CD4-positive, alpha-beta memory T cell (primary cell): ENCODE results near the gene MROH8. TPM values are rescaled to one million over a fixed set of nuclear protein-coding genes. Genes with fewer than 3 reads are reported as not detected.

Experiments used
- CTCF ChIA-PET: fragments of 350-600 bp; sonication (Branson Sonifier 250); formaldehyde crosslinking; loops from one replicate; lab custom pipeline; 2021; ENCODE audit warnings: inconsistent platforms; ENCODE audit not compliant: partially characterized antibody; lab: Charles Lee
- POLR2A ChIA-PET: fragments of 350-600 bp; sonication (Branson Sonifier 250); formaldehyde crosslinking; loops from one replicate; lab custom pipeline; 2021; ENCODE audit not compliant: partially characterized antibody; lab: Charles Lee
- DNase-seq, 5 donors: peaks; one replicate each; pipeline versions ENCODE4 v3.0.0 to v3.0.0-alpha.2; 2020 to 2022; ENCODE audit warnings: mixed read lengths in 1 of 5
- H3K27ac ChIP-seq: one replicate; pipeline ENCODE4 v1.7.0; 2013; ENCODE audit warnings: low read depth, low read length
- H3K27me3 ChIP-seq: 2 replicates; pipeline ENCODE4 v1.7.0; 2013; ENCODE audit warnings: mild to moderate bottlenecking, low read length, moderate library complexity; ENCODE audit not compliant: insufficient read depth
- H3K36me3 ChIP-seq: 2 replicates; pipeline ENCODE4 v1.7.0; 2013; ENCODE audit warnings: mild to moderate bottlenecking, low read length, moderate library complexity; ENCODE audit not compliant: insufficient read depth
- H3K4me1 ChIP-seq: 2 replicates; pipeline ENCODE4 v1.7.0; 2013; ENCODE audit warnings: mild to moderate bottlenecking, low read length, moderate library complexity; ENCODE audit not compliant: insufficient read depth
- H3K4me3 ChIP-seq, 2 donors: one replicate each; pipeline ENCODE4 v1.7.0; 2013; ENCODE audit warnings: low read length in 2 of 2, mild to moderate bottlenecking in 1 of 2
- H3K9me3 ChIP-seq, 2 donors: one replicate each; pipeline ENCODE4 v1.7.0; 2013; ENCODE audit warnings: low read length in 2 of 2, control low read depth in 1 of 2; ENCODE audit not compliant: control insufficient read depth in 1 of 2
- H3K27ac Mint-ChIP-seq, 7 donors: one replicate each; pipeline ENCODE4 v1.8.0; 2020 to 2021; ENCODE audit warnings: mixed read lengths in 7 of 7, mild to moderate bottlenecking in 6 of 7, inconsistent platforms in 3 of 7, moderate library complexity in 3 of 7
- H3K27me3 Mint-ChIP-seq, 2 donors: one replicate each; pipeline ENCODE4 v1.8.0; 2020 to 2021; ENCODE audit warnings: mixed read lengths in 2 of 2
- H3K36me3 Mint-ChIP-seq, 2 donors: one replicate each; pipeline ENCODE4 v1.8.0; 2020 to 2021; ENCODE audit warnings: mixed read lengths in 2 of 2, inconsistent platforms in 1 of 2, mild to moderate bottlenecking in 1 of 2
- H3K4me1 Mint-ChIP-seq, 4 donors: one replicate each; pipeline ENCODE4 v1.8.0; 2020 to 2021; ENCODE audit warnings: mixed read lengths in 4 of 4, mild to moderate bottlenecking in 1 of 4
- H3K4me3 Mint-ChIP-seq, 8 donors: one replicate each; pipeline ENCODE4 v1.8.0; 2020 to 2021; ENCODE audit warnings: mixed read lengths in 8 of 8, mild to moderate bottlenecking in 7 of 8, moderate library complexity in 6 of 8, inconsistent platforms in 3 of 8
- H3K9me3 Mint-ChIP-seq, 8 donors: one replicate each; pipeline ENCODE4 v1.8.0; 2020 to 2021; ENCODE audit warnings: mixed read lengths in 8 of 8, mild to moderate bottlenecking in 5 of 8, inconsistent platforms in 3 of 8, moderate library complexity in 1 of 8
- intact Hi-C: fragments of 100-400 bp; cut with micrococcal nuclease; formaldehyde crosslinking; loops from one replicate; pipeline ENCODE4 v1.15.1; 2023
- polyA plus RNA-seq, 2 donors: library from polyadenylated mRNA; unstranded; fragments of 300-500 nt; fragmentation: Illumina TruSeq; gene quantifications; one replicate each; pipeline ENCODE4 v1.2.3, GENCODE V29; 2021
- total RNA-seq, 2 experiments: library from RNA; stranded (reverse); gene quantifications; one replicate each; pipeline ENCODE4 v1.2.3, GENCODE V29; 2021

MROH8 gene
- total and polyA plus RNA-seq, 4 experiments from 2014 or later, result 1.00 to 1.5 (median 1.4) TPM

- H3K4me3 ChIP-seq, result peak within 1 kb of the TSS; percentile 92
- intact Hi-C loops, result loop anchor here (1.0 to 5.0 kb wide), 6 partner anchors 81 to 1144 kb away; partner anchors contain the start of genes BLCAP, SAMHD1 and SCAND1
Observed at GRCh38 chr20:37095599-37096414, 83.5 kb downstream of the MROH8 start, which contains the start of gene RBL1. Gene RBL1, minus strand, starts transcription at chr20:37095997. Its CDS starts 69 bp downstream, at chr20:37095928.

GRCh38 chr20:37095108-37095598 is 84.2 kb downstream of the MROH8 start:
- H3K4me3 Mint-ChIP-seq, result peak overlapping the region; percentile 89 to 100 (median 99)
- Histone ChIP-seq H3K9me3 (no peaks in the 10 kb centered on the region), H3K4me3 (peak overlapping the region; percentile 92), H3K27ac (peak overlapping the region; percentile 85), H3K4me1 (peaks cover 40% of the 10 kb centered on the region), H3K36me3 (peaks cover 7% of the 10 kb centered on the region), H3K27me3 (no peaks in the 10 kb centered on the region)
- peaks cover 20 to 49% (median 35%) of the 10 kb centered on the region in 4 donors for H3K4me1 Mint-ChIP-seq
- H3K27ac Mint-ChIP-seq, result peak overlapping the region; percentile 95 to 100 (median 98)
- H3K9me3 Mint-ChIP-seq, result no peaks in the 10 kb centered on the region
- peak; percentile 66 to 80 (median 74) for DNase-seq
- intact Hi-C loops, result loop anchor here (2.0 to 5.0 kb wide), 4 partner anchors 80 to 1143 kb away; partner anchors contain the start of genes BLCAP, SAMHD1 and SCAND1
- ChIA-PET CTCF (interaction anchor here (1.0 to 4.7 kb wide), 8 partner anchors 13 to 97 kb away, joined by 3 to 41 read pairs (median 6); no protein-coding TSS in a partner anchor), POLR2A (interaction anchor here (0.7 to 2.6 kb wide), 22 partner anchors 9 to 1353 kb away, joined by 3 to 34 read pairs (median 4); partner anchors contain the start of genes BLCAP, DSN1, MROH8 and RBM39)
- H3K36me3 Mint-ChIP-seq, result peaks cover 9 to 27% of the 10 kb centered on the region in 2 donors
- peaks cover 0 to 4% of the 10 kb centered on the region in 2 donors for H3K27me3 Mint-ChIP-seq

More at GRCh38 chr20:37095599-37096414, 83.5 kb downstream of the MROH8 start, which contains the start of gene RBL1:
- Histone ChIP-seq H3K36me3 (peaks cover under 1% of the 10 kb centered on the region), H3K9me3 (no peaks in the 10 kb centered on the region), H3K27ac (peak within 1 kb of the TSS; percentile 85), H3K4me1 (peaks cover 37% of the 10 kb centered on the region), H3K27me3 (no peaks in the 10 kb centered on the region)
- Mint-ChIP-seq H3K27me3 (peaks cover 0 to 4% of the 10 kb centered on the region in 2 donors), H3K4me3 (peak within 1 kb of the TSS; percentile 98 to 100 (median 99)), H3K27ac (peak within 1 kb of the TSS; percentile 99 to 100 (median 100)), H3K36me3 (peaks cover 7 to 23% of the 10 kb centered on the region in 2 donors), H3K9me3 (no peaks in the 10 kb centered on the region), H3K4me1 (peaks cover 18 to 47% (median 30%) of the 10 kb centered on the region in 4 donors)
- DNase-seq, result peak; percentile 90 to 92 (median 91)
- CTCF ChIA-PET, result interaction anchor here (1.0 to 4.7 kb wide), 8 partner anchors 14 to 96 kb away, joined by 3 to 41 read pairs (median 6); no protein-coding TSS in a partner anchor
- POLR2A ChIA-PET, result interaction anchor here (0.6 to 2.6 kb wide), 25 partner anchors 10 to 1354 kb away, joined by 3 to 34 read pairs (median 4); partner anchors contain the start of genes BLCAP, DSN1, MROH8 and RBM39

- Histone ChIP-seq H3K4me3 (no peak overlapping the region), H3K9me3 (no peaks in the 10 kb centered on the region), H3K4me1 (peaks cover 34% of the 10 kb centered on the region), H3K27me3 (no peaks in the 10 kb centered on the region), H3K36me3 (peaks cover 18% of the 10 kb centered on the region), H3K27ac (no peak overlapping the region)
- Mint-ChIP-seq H3K27ac (peak overlapping the region in 2 of 7 donors; percentile 16 to 60), H3K9me3 (no peaks in the 10 kb centered on the region), H3K36me3 (peaks cover 17 to 49% of the 10 kb centered on the region in 2 donors), H3K4me3 (no peak overlapping the region), H3K4me1 (peaks cover 24 to 42% (median 33%) of the 10 kb centered on the region in 4 donors), H3K27me3 (no peaks in the 10 kb centered on the region)
- CTCF ChIA-PET, result no interaction called here
- no peak for DNase-seq
- intact Hi-C loops, result no loop called here
- POLR2A ChIA-PET, result no interaction called here
Observed at GRCh38 chr20:37090407-37090806, 88.9 kb downstream of the MROH8 start.

DNA sequence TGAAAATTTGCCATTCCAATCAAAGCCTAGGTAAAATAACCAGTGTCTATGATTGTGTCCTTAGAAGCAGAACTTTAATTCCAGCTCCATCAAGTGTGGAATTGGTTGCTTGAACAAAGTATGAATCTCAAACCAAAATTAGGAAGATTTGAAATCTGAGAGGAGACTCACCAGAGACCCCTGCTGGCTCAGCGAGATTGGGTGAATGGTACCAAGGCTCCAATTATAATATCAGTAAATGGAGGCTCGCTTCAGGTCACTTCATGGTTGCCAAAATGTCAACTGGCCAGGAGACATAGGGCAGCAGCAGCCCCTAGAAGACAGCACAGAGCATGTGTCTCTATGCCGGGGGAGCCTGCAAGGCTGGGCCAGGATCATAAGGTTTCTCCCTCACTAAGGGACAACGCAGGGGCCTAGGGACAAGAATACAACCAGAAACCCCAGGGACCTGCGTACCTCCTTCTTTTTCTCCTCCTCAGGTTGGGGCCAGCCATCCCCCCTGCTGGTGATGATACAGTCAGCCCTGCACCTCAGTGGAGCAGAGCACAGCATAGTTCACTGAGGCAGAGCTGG is 97.5 kb downstream of the MROH8 start:
- Histone ChIP-seq H3K4me1 (peaks cover 24% of the 10 kb centered on the region), H3K27me3 (no peaks in the 10 kb centered on the region), H3K9me3 (no peaks in the 10 kb centered on the region), H3K4me3 (no peak overlapping the region), H3K36me3 (peaks cover 7% of the 10 kb centered on the region), H3K27ac (no peak overlapping the region)
- intact Hi-C loops, result loop anchor here (1.0 to 2.0 kb wide), 3 partner anchors 74 to 163 kb away; no protein-coding TSS in a partner anchor
- DNase-seq, result peak in 4 of 5 donors; percentile 36 to 50 (median 44)
- H3K27ac Mint-ChIP-seq, result peak overlapping the region; percentile 40 to 91 (median 67)
- CTCF ChIA-PET, result interaction anchor here (0.6 to 13.8 kb wide), 33 partner anchors 9 to 346 kb away, joined by 3 to 288 read pairs (median 4); partner anchors contain the start of genes MROH8, RBL1 and RPN2
- no peaks in the 10 kb centered on the region for H3K9me3 Mint-ChIP-seq
- peak overlapping the region in 2 of 8 donors; percentile 16 to 26 for H3K4me3 Mint-ChIP-seq
- peaks cover 20 to 46% of the 10 kb centered on the region in 2 donors for H3K36me3 Mint-ChIP-seq
- POLR2A ChIA-PET, result interaction anchor here (0.9 to 3.0 kb wide), 6 partner anchors 11 to 107 kb away, joined by 3 to 22 read pairs (median 8); partner anchors contain the start of gene RBL1
- H3K27me3 Mint-ChIP-seq, result no peaks in the 10 kb centered on the region
- peaks cover 16 to 25% (median 21%) of the 10 kb centered on the region in 4 donors for H3K4me1 Mint-ChIP-seq

GRCh38 chr20:37077009-37077408 is 102.3 kb downstream of the MROH8 start:
- no peak for DNase-seq
- peak overlapping the region in 1 of 7 donors; percentile 37 for H3K27ac Mint-ChIP-seq
- POLR2A ChIA-PET, result interaction anchor here (0.6 to 3.0 kb wide), 3 partner anchors 19 to 63 kb away, joined by 3 to 8 read pairs (median 3); partner anchors contain the start of gene RBL1
- H3K27ac ChIP-seq, result no peak overlapping the region
- no peaks in the 10 kb centered on the region for H3K27me3 ChIP-seq
- CTCF ChIA-PET, result interaction anchor here (0.7 to 13.8 kb wide), 4 partner anchors 19 to 158 kb away, joined by 3 to 288 read pairs (median 4); partner anchors contain the start of gene RBL1
- H3K9me3 Mint-ChIP-seq, result no peaks in the 10 kb centered on the region
- H3K4me1 ChIP-seq, result peaks cover 49% of the 10 kb centered on the region
- H3K36me3 Mint-ChIP-seq, result peaks cover 28 to 36% of the 10 kb centered on the region in 2 donors
- intact Hi-C loops, result no loop called here
- H3K36me3 ChIP-seq, result no peaks in the 10 kb centered on the region
- no peaks in the 10 kb centered on the region for H3K9me3 ChIP-seq
- no peak overlapping the region for H3K4me3 ChIP-seq
- H3K27me3 Mint-ChIP-seq, result no peaks in the 10 kb centered on the region
- no peak overlapping the region for H3K4me3 Mint-ChIP-seq
- H3K4me1 Mint-ChIP-seq, result peaks cover 23 to 44% (median 34%) of the 10 kb centered on the region in 4 donors

DNA sequence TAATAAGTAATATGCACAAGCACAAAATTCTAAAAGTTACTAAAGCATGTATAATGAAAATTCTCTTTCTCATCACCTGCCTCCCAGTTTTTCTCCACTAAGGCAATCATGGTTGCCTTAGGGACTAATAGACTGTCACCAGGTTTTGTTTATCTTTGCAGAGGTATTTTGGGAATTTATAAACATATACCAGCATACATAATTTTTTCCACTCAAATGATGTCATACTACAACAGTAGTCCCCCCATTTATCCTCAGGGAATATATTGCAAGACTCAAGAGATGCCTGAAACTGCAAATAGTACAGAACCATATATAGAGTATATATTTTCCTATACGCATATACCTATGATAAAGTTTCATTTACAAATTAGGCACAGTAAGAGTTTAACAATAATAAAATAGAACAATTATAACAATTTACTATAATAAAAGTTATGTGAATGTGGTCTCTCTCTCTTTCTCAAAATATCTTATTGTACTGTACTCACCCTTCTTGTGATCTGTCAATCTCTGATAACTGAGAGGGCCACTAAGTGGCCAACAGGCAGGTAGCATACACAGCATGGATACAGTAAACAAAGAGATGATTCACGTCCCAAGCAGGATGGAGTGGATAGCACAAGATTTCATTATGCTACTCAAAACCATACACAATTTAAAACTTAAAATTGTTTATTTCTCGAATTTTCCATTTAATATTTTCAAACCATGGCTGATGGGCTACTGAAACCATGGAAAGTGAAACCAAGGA is 103.2 kb downstream of the MROH8 start:
- no peaks in the 10 kb centered on the region for H3K27me3 Mint-ChIP-seq
- no peak overlapping the region for H3K4me3 Mint-ChIP-seq
- Histone ChIP-seq H3K4me1 (peaks cover 49% of the 10 kb centered on the region), H3K27me3 (no peaks in the 10 kb centered on the region), H3K27ac (no peak overlapping the region), H3K36me3 (no peaks in the 10 kb centered on the region), H3K4me3 (no peak overlapping the region), H3K9me3 (no peaks in the 10 kb centered on the region)
- POLR2A ChIA-PET, result interaction anchor here (3.0 kb wide), 1 partner anchor 20 kb away, joined by 8 read pairs; the partner anchor contains the start of gene RBL1
- intact Hi-C loops, result no loop called here
- peaks cover 27 to 36% of the 10 kb centered on the region in 2 donors for H3K36me3 Mint-ChIP-seq
- CTCF ChIA-PET, result interaction anchor here (13.8 kb wide), 1 partner anchor 68 kb away, joined by 288 read pairs; no protein-coding TSS in a partner anchor
- H3K27ac Mint-ChIP-seq, result peak overlapping the region in 1 of 7 donors; percentile 40
- DNase-seq, result no peak
- no peaks in the 10 kb centered on the region for H3K9me3 Mint-ChIP-seq
- peaks cover 24 to 44% (median 35%) of the 10 kb centered on the region in 4 donors for H3K4me1 Mint-ChIP-seq
